Endothelial cell of umbilical vein (primary cell): ENCODE measurements around the gene ANGEL1. TPM values are rescaled to one million over a fixed set of nuclear protein-coding genes. Genes with fewer than 3 reads are reported as not detected.

Experiments
- BruUV-seq: library from RNA; stranded (reverse); fragments of 400-500 nt; replicated peaks from 2 replicates; lab custom pipeline; 2021; lab: Mats Ljungman, UMichigan
- CTCF ChIA-PET: fragments of 300-600, 350-600 bp; sonication (Branson Sonifier 250); formaldehyde crosslinking; loops from one replicate; lab custom pipeline; 2021; ENCODE audit warnings: antibody characterized with exemption, inconsistent platforms; lab: Charles Lee
- POLR2A ChIA-PET: fragments of 300-600, 350-600 bp; sonication (Branson Sonifier 250); formaldehyde crosslinking; loops from one replicate; lab custom pipeline; 2021; ENCODE audit warnings: antibody characterized with exemption, inconsistent platforms; lab: Charles Lee
- DNase-seq: peaks from one replicate; pipeline ENCODE4 v3.0.0-alpha.2; 2011; ENCODE audit warnings: low read depth, low spot score
- FAIRE-seq: peaks from 2 replicates; lab custom pipeline; 2011; peaks lifted over from hg19 to GRCh38; lab: Jason Lieb, UNC
- H2AFZ ChIP-seq: 2 replicates; pipeline ENCODE4 v1.6.0; 2012; ENCODE audit warnings: low read depth, low read length, control low read depth, inconsistent platforms
- H3K27ac ChIP-seq: 2 replicates; pipeline ENCODE4 v1.5.1; 2011; ENCODE audit warnings: low read depth, mild to moderate bottlenecking, control low read depth, low read length, moderate library complexity; ENCODE audit not compliant: insufficient read depth
- H3K27me3 ChIP-seq, 2 experiments: 2 replicates each; pipeline versions ENCODE4 v1.6.0 to v1.6.1; 2011; ENCODE audit warnings: low read length in 2 of 2, mixed read lengths in 1 of 2; ENCODE audit not compliant: control insufficient read depth in 2 of 2, insufficient read depth in 2 of 2
- H3K36me3 ChIP-seq, 2 experiments: 2 replicates in 1 of 2; 3 replicates in 1 of 2; pipeline ENCODE4 v1.5.1; 2011; ENCODE audit warnings: low read length in 2 of 2, mild to moderate bottlenecking in 1 of 2, moderate library complexity in 1 of 2; ENCODE audit not compliant: control insufficient read depth in 2 of 2, insufficient read depth in 2 of 2; ENCODE audit errors: extremely low read depth in 1 of 2
- H3K4me1 ChIP-seq: 3 replicates; pipeline ENCODE4 v1.5.1; 2011; ENCODE audit warnings: mild to moderate bottlenecking, low read length; ENCODE audit not compliant: control insufficient read depth, insufficient read depth; ENCODE audit errors: extremely low read depth
- H3K4me2 ChIP-seq: 2 replicates; pipeline ENCODE4 v1.6.1; 2011; ENCODE audit warnings: low read length, control low read depth, mixed read lengths; ENCODE audit not compliant: insufficient read depth
- H3K4me3 ChIP-seq, 3 experiments: fragments of 200-600 bp in 1 of 3; sonication (generic), shearing (Covaris generic) in 1 of 3; replicated peaks in 1 of 3; 2 replicates each; pipeline ENCODE4 v1.5.1; 2011 to 2016; ENCODE audit warnings: control low read depth in 3 of 3, low read length in 3 of 3, mild to moderate bottlenecking in 2 of 3, inconsistent platforms in 1 of 3, low read depth in 1 of 3, moderate library complexity in 1 of 3; ENCODE audit not compliant: insufficient read depth in 1 of 3
- H3K79me2 ChIP-seq: 2 replicates; pipeline ENCODE4 v1.6.0; 2012; ENCODE audit warnings: low read length, inconsistent platforms; ENCODE audit not compliant: control insufficient read depth, insufficient read depth
- H3K9ac ChIP-seq: replicated peaks from 2 replicates; pipeline ENCODE3; 2011; ENCODE audit warnings: low read length, control low read depth; ENCODE audit not compliant: insufficient read depth; ENCODE audit errors: extremely low read depth
- H3K9me1 ChIP-seq: replicated peaks from 3 replicates; pipeline ENCODE4 v1.6.0; 2011; ENCODE audit warnings: mild to moderate bottlenecking, low read length; ENCODE audit not compliant: control insufficient read depth, insufficient read depth; ENCODE audit errors: extremely low read depth
- H3K9me3 ChIP-seq: replicated peaks from 2 replicates; pipeline ENCODE4 v1.5.1; 2012; ENCODE audit warnings: low read length, inconsistent platforms; ENCODE audit not compliant: control insufficient read depth, insufficient read depth
- H4K20me1 ChIP-seq: replicated peaks from 2 replicates; pipeline ENCODE3; 2011; ENCODE audit warnings: mild to moderate bottlenecking, low read length; ENCODE audit not compliant: control insufficient read depth, insufficient read depth; ENCODE audit errors: extremely low read depth
- EZH2 ChIP-seq: IDR thresholded peaks from 2 replicates; pipeline ENCODE4 v1.6.1; 2012; ENCODE audit warnings: borderline replicate concordance, low read depth, mild to moderate bottlenecking, moderate library complexity, low read length, inconsistent platforms; ENCODE audit not compliant: severe bottlenecking
- FOS ChIP-seq: IDR thresholded peaks from 2 replicates; pipeline ENCODE4 v1.6.1; 2011; ENCODE audit warnings: mild to moderate bottlenecking, low read length, moderate library complexity, borderline replicate concordance; ENCODE audit not compliant: insufficient read depth
- GATA2 ChIP-seq: IDR thresholded peaks from 2 replicates; pipeline ENCODE4 v1.7.0; 2011; ENCODE audit warnings: low read depth, mild to moderate bottlenecking, moderate library complexity, mixed read lengths, low read length; ENCODE audit not compliant: insufficient read length, insufficient read depth
- JUN ChIP-seq: IDR thresholded peaks from 2 replicates; pipeline ENCODE4 v1.6.1; 2011; ENCODE audit warnings: borderline replicate concordance, low read depth; ENCODE audit not compliant: insufficient read length, insufficient read depth
- MAX ChIP-seq: IDR thresholded peaks from 2 replicates; pipeline ENCODE4 v1.6.1; 2011; ENCODE audit not compliant: insufficient read depth, insufficient read length
- MYC ChIP-seq: IDR thresholded peaks from one replicate; pipeline ENCODE4 v1.6.1; 2011; ENCODE audit warnings: mild to moderate bottlenecking, low read depth, low read length
- POLR2A ChIP-seq: IDR thresholded peaks from 2 replicates; pipeline ENCODE4 v1.6.1; 2012; ENCODE audit warnings: low read depth, mild to moderate bottlenecking, control low read depth, low read length
- POLR2AphosphoS5 ChIP-seq: IDR thresholded peaks from 2 replicates; pipeline ENCODE4 v1.6.1; 2012; ENCODE audit warnings: low read depth, mild to moderate bottlenecking, control low read depth, low read length, moderate library complexity; ENCODE audit not compliant: insufficient read depth
- dilution Hi-C: fragments of 300-500 bp; cut with MboI; formaldehyde crosslinking; loops from one replicate; pipeline ENCODE4 v1.15.0; 2019; ENCODE audit warnings: low sequenced_read_pairs; ENCODE audit not compliant: extremely low pct_ligation_motif_present
- intact Hi-C: fragments of 100-400 bp; cut with micrococcal nuclease; formaldehyde crosslinking; loops from one replicate; pipeline ENCODE4 v1.10.0; 2022
- polyA plus RNA-seq, 4 experiments: library from polyadenylated mRNA; depleted of rRNA in 3 of 4; stranded (reverse) in 3 of 4; unstranded in 1 of 4; fragments of >200 nt; gene quantifications; 2 replicates each; pipeline versions ENCODE4 v1.2.1 to v1.2.3, GENCODE V29; 2011 to 2012; ENCODE audit warnings: missing spikeins in 1 of 4
- total RNA-seq: library from RNA; stranded (reverse); gene quantifications from 2 replicates; pipeline ENCODE4 v1.2.3, GENCODE V29; 2021
- TF ChIP-seq, protein P1 (sequence below), 2 donors: IDR thresholded peaks; 1 replicate in 1 of 2; 2 replicates in 1 of 2; pipeline ENCODE4 v1.5.1; 2011; ENCODE audit warnings: low read length in 2 of 2, mild to moderate bottlenecking in 2 of 2, moderate library complexity in 2 of 2, control low read depth in 1 of 2, inconsistent platforms in 1 of 2, low read depth in 1 of 2; ENCODE audit not compliant: insufficient read depth in 1 of 2; ENCODE audit errors: extremely low read depth in 1 of 2

The ANGEL1 gene
- total and polyA plus RNA-seq, 2 donors (not counting 3 experiments of a cell fraction or from before 2014, with no cell fraction given) = 14.8 to 22.0 TPM

DNA sequence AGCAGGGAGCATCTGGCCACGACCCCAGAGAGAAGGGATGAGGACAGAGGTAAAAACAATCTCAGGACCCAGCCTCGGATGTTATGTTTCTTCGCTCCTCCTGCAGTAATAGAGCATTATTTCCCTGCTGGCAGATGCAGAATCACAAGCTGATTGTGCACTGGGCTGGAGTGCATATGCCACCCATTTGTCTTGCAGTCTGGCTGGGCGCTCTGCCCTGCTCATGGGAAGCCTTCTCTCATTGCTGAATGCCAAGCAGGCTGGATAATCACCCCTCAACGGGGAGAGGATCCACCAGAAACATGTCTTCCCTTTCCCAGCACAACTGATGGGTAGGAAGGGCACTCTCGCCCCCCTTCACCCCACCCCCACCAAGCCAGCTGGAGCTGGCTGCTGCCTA, 59.9 kb downstream of the ANGEL1 start:
- H3K4me1 ChIP-seq = no peaks in the 10 kb centered on the region
- H3K9me3 ChIP-seq = no peaks in the 10 kb centered on the region
- H3K79me2 ChIP-seq = no peaks in the 10 kb centered on the region
- H3K27ac ChIP-seq = no peak overlapping the region
- dilution Hi-C loops (no loop called here), intact Hi-C loops (no loop called here)
- ChIA-PET CTCF (no interaction called here), POLR2A (no interaction called here)
- H3K9ac ChIP-seq = no peak overlapping the region
- no peak overlapping the region for H3K4me3 ChIP-seq
- H3K9me1 ChIP-seq = no peaks in the 10 kb centered on the region
- H3K4me2 ChIP-seq = no peak overlapping the region
- BruUV-seq = no TSS peak
- FAIRE-seq = no peak
- TF ChIP-seq POLR2A (no peak), FOS (no peak), EZH2 (no peak), POLR2AphosphoS5 (no peak), MYC (no peak), MAX (no peak), JUN (no peak), GATA2 (no peak)
- TF ChIP-seq, protein P1, sequence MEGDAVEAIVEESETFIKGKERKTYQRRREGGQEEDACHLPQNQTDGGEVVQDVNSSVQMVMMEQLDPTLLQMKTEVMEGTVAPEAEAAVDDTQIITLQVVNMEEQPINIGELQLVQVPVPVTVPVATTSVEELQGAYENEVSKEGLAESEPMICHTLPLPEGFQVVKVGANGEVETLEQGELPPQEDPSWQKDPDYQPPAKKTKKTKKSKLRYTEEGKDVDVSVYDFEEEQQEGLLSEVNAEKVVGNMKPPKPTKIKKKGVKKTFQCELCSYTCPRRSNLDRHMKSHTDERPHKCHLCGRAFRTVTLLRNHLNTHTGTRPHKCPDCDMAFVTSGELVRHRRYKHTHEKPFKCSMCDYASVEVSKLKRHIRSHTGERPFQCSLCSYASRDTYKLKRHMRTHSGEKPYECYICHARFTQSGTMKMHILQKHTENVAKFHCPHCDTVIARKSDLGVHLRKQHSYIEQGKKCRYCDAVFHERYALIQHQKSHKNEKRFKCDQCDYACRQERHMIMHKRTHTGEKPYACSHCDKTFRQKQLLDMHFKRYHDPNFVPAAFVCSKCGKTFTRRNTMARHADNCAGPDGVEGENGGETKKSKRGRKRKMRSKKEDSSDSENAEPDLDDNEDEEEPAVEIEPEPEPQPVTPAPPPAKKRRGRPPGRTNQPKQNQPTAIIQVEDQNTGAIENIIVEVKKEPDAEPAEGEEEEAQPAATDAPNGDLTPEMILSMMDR (IDR thresholded peaks at IDR 0.05; ENCODE audit: extremely low read depth in 1 of 2, insufficient read depth in 1 of 2, low read depth in 1 of 2, low read length in 2 of 2) = no peak
- no peak for DNase-seq
- no peaks in the 10 kb centered on the region for H3K36me3 ChIP-seq
- no peaks in the 10 kb centered on the region for H4K20me1 ChIP-seq
- H2AFZ ChIP-seq = no peak overlapping the region
- no peaks in the 10 kb centered on the region for H3K27me3 ChIP-seq
